GM23248 (cell line): Measurements from ENCODE around the gene ENOX1. TPM values are rescaled to one million over a fixed set of nuclear protein-coding genes. Genes with fewer than 3 reads are reported as not detected.

ENCODE experiments used
- DNase-seq: peaks from one replicate; pipeline ENCODE4 v3.0.0-alpha.2; 2015
- H2AFZ ChIP-seq: fragments of 200-600 bp; sonication (generic); 2 replicates; pipeline ENCODE4 v1.6.1; 2016; ENCODE audit warnings: antibody characterized with exemption
- H3F3A ChIP-seq: fragments of 200-600 bp; sonication (generic); 2 replicates; pipeline ENCODE4 v1.6.1; 2016; ENCODE audit warnings: mild to moderate bottlenecking, antibody characterized with exemption, mixed run types; ENCODE audit not compliant: insufficient read depth
- H3K27ac ChIP-seq: fragments of 200-600 bp; sonication (generic); 2 replicates; pipeline ENCODE4 v1.5.1; 2016; ENCODE audit warnings: mild to moderate bottlenecking
- H3K27me3 ChIP-seq: fragments of 200-600 bp; sonication (generic); replicated peaks from 2 replicates; pipeline ENCODE4 v1.6.1; 2016; ENCODE audit warnings: mild to moderate bottlenecking; ENCODE audit not compliant: insufficient read depth
- H3K36me3 ChIP-seq: fragments of 200-600 bp; sonication (generic); 2 replicates; pipeline ENCODE4 v1.6.1; 2016; ENCODE audit warnings: low read depth, mild to moderate bottlenecking
- H3K4me1 ChIP-seq: fragments of 200-600 bp; sonication (generic); 2 replicates; pipeline ENCODE4 v1.6.1; 2016; ENCODE audit warnings: mild to moderate bottlenecking; ENCODE audit not compliant: insufficient read depth
- H3K4me2 ChIP-seq: fragments of 200-600 bp; sonication (generic); one replicate; pipeline ENCODE4 v1.6.1; 2016; ENCODE audit warnings: mild to moderate bottlenecking; ENCODE audit not compliant: unreplicated experiment
- H3K4me3 ChIP-seq: fragments of 200-600 bp; sonication (generic); 2 replicates; pipeline ENCODE4 v1.5.1; 2016; ENCODE audit warnings: mild to moderate bottlenecking
- H3K79me2 ChIP-seq: fragments of 200-600 bp; sonication (generic); 2 replicates; pipeline ENCODE4 v1.6.1; 2016; ENCODE audit warnings: mild to moderate bottlenecking; ENCODE audit not compliant: insufficient read depth
- H3K9ac ChIP-seq: fragments of 200-600 bp; sonication (generic); 2 replicates; pipeline ENCODE4 v1.6.1; 2016; ENCODE audit warnings: mild to moderate bottlenecking
- H3K9me2 ChIP-seq: fragments of 200-600 bp; sonication (generic); 2 replicates; pipeline ENCODE4 v1.6.1; 2016; ENCODE audit warnings: mixed run types, mild to moderate bottlenecking, moderate library complexity; ENCODE audit not compliant: insufficient read depth
- H3K9me3 ChIP-seq: fragments of 200-600 bp; sonication (generic); one replicate; pipeline ENCODE4 v1.6.1; 2017; ENCODE audit warnings: low read depth
- H4K20me1 ChIP-seq: fragments of 200-600 bp; sonication (generic); 2 replicates; pipeline ENCODE4 v1.6.0; 2016; ENCODE audit not compliant: insufficient read depth
- EZH2 ChIP-seq: fragments of 200-600 bp; sonication (generic); IDR thresholded peaks from 2 replicates; pipeline ENCODE4 v1.6.1; 2018; ENCODE audit warnings: antibody characterized with exemption, mild to moderate bottlenecking; ENCODE audit not compliant: insufficient read depth, poor library complexity, severe bottlenecking
- EZH2phosphoT487 ChIP-seq: fragments of 200-600 bp; sonication (generic); IDR thresholded peaks from 2 replicates; pipeline ENCODE4 v1.6.1; 2018; ENCODE audit warnings: antibody characterized with exemption, moderate library complexity, mild to moderate bottlenecking, low read depth; ENCODE audit not compliant: insufficient read depth
- WGBS, 2 experiments: methylation state at CpG; one replicate each; pipeline ENCODE4 v1.1.6; 2015 to 2017; ENCODE audit warnings: low lambda C conversion rate in 2 of 2, low coverage in 1 of 2; ENCODE audit errors: missing lambda C conversion rate in 2 of 2; 5-methylcytosine and 5-hydroxymethylcytosine counted together
- in situ Hi-C: fragments of 300-500 bp; cut with MboI; formaldehyde crosslinking; loops from 2 replicates; pipeline ENCODE4 v1.15.0; 2020
- polyA plus RNA-seq: library from polyadenylated mRNA; unstranded; fragments of >200 nt; fragmentation: Nextera tagmentation; extraction: Ambion mirVana; gene quantifications from 2 replicates; pipeline ENCODE4 v1.2.1, GENCODE V29; 2016
- total RNA-seq: library from RNA; depleted of rRNA; stranded (reverse); fragments of >200 nt; shearing (Covaris generic); gene quantifications from 2 replicates; pipeline ENCODE4 v1.2.3, GENCODE V29; 2014

ENOX1 gene
- total and polyA plus RNA-seq, 2 experiments from 2014 or later = 1.8 to 3.2 TPM

DNA sequence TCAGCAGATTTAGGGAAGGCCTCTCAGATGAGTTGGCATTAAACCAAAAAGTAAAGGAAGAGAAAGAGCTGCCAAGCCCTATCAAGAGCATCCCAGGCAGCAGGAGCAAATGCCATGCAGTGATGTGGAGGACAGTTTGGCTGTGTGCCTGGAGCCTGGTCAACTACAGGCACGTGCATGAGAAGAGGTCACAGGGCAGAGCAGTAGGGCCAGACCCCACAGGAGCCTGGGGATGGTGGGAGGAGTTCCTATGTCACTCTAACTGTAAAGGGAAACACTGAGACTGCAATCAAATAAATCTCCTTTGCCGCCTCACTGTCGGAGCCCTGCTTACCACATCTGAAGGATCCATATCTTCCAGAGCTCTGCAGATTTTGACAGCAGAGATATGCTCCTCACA lies 240.5 kb downstream of the ENOX1 start:
- Histone ChIP-seq H3K27ac (no peak overlapping the region), H3K4me1 (peaks cover 10% of the 10 kb centered on the region; the same call in 1 of the 2 replicates), H3K27me3 (no peaks in the 10 kb centered on the region), H3K4me2 (no peak overlapping the region), H3K9me2 (no peaks in the 10 kb centered on the region), H3K36me3 (no peaks in the 10 kb centered on the region), H3K4me3 (no peak overlapping the region), H3K9me3 (no peaks in the 10 kb centered on the region), H4K20me1 (no peaks in the 10 kb centered on the region), H3K79me2 (no peaks in the 10 kb centered on the region), H3F3A (peaks cover 16% of the 10 kb centered on the region), H2AFZ (no peak overlapping the region), H3K9ac (no peak overlapping the region)
- DNase-seq = no peak
- WGBS, 2 experiments = 64 to 72% methylated on average over 3 of the region's 3 CpGs
- in situ Hi-C loops = no loop called here
- TF ChIP-seq EZH2 (no peak), EZH2phosphoT487 (no peak)

DNA sequence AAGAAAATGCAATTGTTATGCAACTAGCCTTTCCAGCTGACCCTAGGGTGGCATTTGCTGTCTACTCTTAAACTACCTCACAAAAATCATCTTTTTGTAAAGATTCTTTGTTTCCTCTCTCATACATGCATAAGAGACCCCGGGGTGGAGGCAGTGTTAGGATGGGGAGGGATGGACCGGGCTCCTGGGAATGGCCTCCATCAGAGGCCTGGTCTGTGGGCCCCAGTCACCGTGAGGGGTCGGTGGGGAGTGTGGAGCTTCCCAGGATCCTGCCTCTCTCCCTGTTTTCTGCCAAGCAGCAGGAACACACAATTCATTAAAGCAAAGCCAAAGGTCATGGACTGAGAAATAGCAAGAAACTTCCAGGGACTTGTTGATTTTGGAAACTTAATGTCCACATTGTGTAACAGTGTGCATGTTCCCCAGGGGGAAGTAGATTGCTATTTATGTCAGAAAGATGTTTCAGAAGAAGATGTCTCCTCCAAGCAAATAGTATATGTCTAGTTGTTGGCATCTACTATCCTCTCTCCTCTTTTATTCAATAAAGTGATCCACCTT lies 241.4 kb downstream of the ENOX1 start:
- Histone ChIP-seq H3K27ac (no peak overlapping the region), H3K27me3 (no peaks in the 10 kb centered on the region), H3K36me3 (no peaks in the 10 kb centered on the region), H3K79me2 (no peaks in the 10 kb centered on the region), H3K9ac (no peak overlapping the region), H3K4me2 (no peak overlapping the region), H3K4me1 (peaks cover 10% of the 10 kb centered on the region; the same call in 1 of the 2 replicates), H3K4me3 (no peak overlapping the region), H4K20me1 (no peaks in the 10 kb centered on the region), H3K9me3 (no peaks in the 10 kb centered on the region), H3K9me2 (no peaks in the 10 kb centered on the region), H2AFZ (no peak overlapping the region), H3F3A (peaks cover 16% of the 10 kb centered on the region)
- TF ChIP-seq EZH2 (no peak), EZH2phosphoT487 (no peak)
- 79 to 85% methylated on average over 4 of the region's 4 CpGs for WGBS, 2 experiments
- no peak for DNase-seq
- in situ Hi-C loops = no loop called here

- Histone ChIP-seq H3K4me2 (no peak overlapping the region), H3K9ac (no peak overlapping the region), H3K9me3 (no peaks in the 10 kb centered on the region)
Observed at GRCh38 chr13:43544631-43545030, 242.1 kb downstream of the ENOX1 start.

GRCh38 chr13:43544011-43544410 lies 242.8 kb downstream of the ENOX1 start:
- Histone ChIP-seq H3K27ac (no peak overlapping the region), H3K4me2 (no peak overlapping the region), H3F3A (peaks cover 16% of the 10 kb centered on the region), H3K9me3 (no peaks in the 10 kb centered on the region), H3K9me2 (no peaks in the 10 kb centered on the region), H2AFZ (no peak overlapping the region), H3K4me1 (peaks cover 10% of the 10 kb centered on the region; the same call in 1 of the 2 replicates), H3K79me2 (no peaks in the 10 kb centered on the region), H4K20me1 (no peaks in the 10 kb centered on the region), H3K4me3 (no peak overlapping the region), H3K36me3 (0 out of 2 replicates have a peak, but pooled peaks cover 5% of the 10 kb centered on the region), H3K9ac (no peak overlapping the region), H3K27me3 (no peaks in the 10 kb centered on the region)
- WGBS, 2 experiments = 88 to 94% methylated on average over 2 of the region's 2 CpGs
- peak; percentile 36 for DNase-seq
- TF ChIP-seq EZH2 (no peak), EZH2phosphoT487 (no peak)
- in situ Hi-C loops = no loop called here

More at GRCh38 chr13:43544631-43545030, 242.1 kb downstream of the ENOX1 start:
- DNase-seq = no peak
- H3K79me2 ChIP-seq = no peaks in the 10 kb centered on the region
- 0 out of 2 replicates have a peak, but pooled peaks cover 4% of the 10 kb centered on the region for H3K36me3 ChIP-seq
- in situ Hi-C loops = no loop called here
- peaks cover 10% of the 10 kb centered on the region; the same call in 1 of the 2 replicates for H3K4me1 ChIP-seq
- no peak for TF ChIP-seq EZH2
- TF ChIP-seq EZH2phosphoT487 = no peak
- H3F3A ChIP-seq = peaks cover 16% of the 10 kb centered on the region
- H3K27me3 ChIP-seq = no peaks in the 10 kb centered on the region
- 89 to 92% methylated on average over 5 of the region's 5 CpGs for WGBS, 2 experiments
- no peak overlapping the region for H3K27ac ChIP-seq
- H4K20me1 ChIP-seq = no peaks in the 10 kb centered on the region
- no peaks in the 10 kb centered on the region for H3K9me2 ChIP-seq
- H3K4me3 ChIP-seq = no peak overlapping the region
- no peak overlapping the region for H2AFZ ChIP-seq
